Activated CD4-positive, alpha-beta memory T cell treated with anti-CD3 and anti-CD28 coated beads, Interleukin-2, amount 10 ng/mL, durations not matched to agents 7 days and 5 days (primary cell): ENCODE data around the gene DCLK2. TPM values are rescaled to one million over a fixed set of nuclear protein-coding genes. Genes with fewer than 3 reads are reported as not detected.

ENCODE experiments used
- CTCF ChIA-PET: fragments of 350-600 bp; sonication (Branson Sonifier 250); formaldehyde crosslinking; loops from one replicate; lab custom pipeline; 2021; ENCODE audit warnings: antibody characterized with exemption, inconsistent platforms; lab: Charles Lee
- POLR2A ChIA-PET: fragments of 350-600 bp; sonication (Branson Sonifier 250); formaldehyde crosslinking; loops from one replicate; lab custom pipeline; 2021; ENCODE audit warnings: antibody characterized with exemption; lab: Charles Lee
- DNase-seq: peaks from one replicate; pipeline ENCODE4 v3.0.0-alpha.2; 2020
- H3K27ac Mint-ChIP-seq: one replicate; pipeline ENCODE4 v1.8.0; 2021; ENCODE audit warnings: mild to moderate bottlenecking, mixed read lengths
- H3K27me3 Mint-ChIP-seq: one replicate; pipeline ENCODE4 v1.8.0; 2021; ENCODE audit warnings: mixed read lengths
- H3K36me3 Mint-ChIP-seq: one replicate; pipeline ENCODE4 v1.8.0; 2021; ENCODE audit warnings: low read depth, mixed read lengths
- H3K4me1 Mint-ChIP-seq: one replicate; pipeline ENCODE4 v1.8.0; 2021; ENCODE audit warnings: mixed read lengths
- H3K4me3 Mint-ChIP-seq: one replicate; pipeline ENCODE4 v1.8.0; 2021; ENCODE audit warnings: mild to moderate bottlenecking, mixed read lengths
- H3K9me3 Mint-ChIP-seq: one replicate; pipeline ENCODE4 v1.8.0; 2021; ENCODE audit warnings: mixed read lengths
- total RNA-seq, 2 experiments: library from RNA; stranded (reverse); gene quantifications; one replicate each; pipeline ENCODE4 v1.2.3, GENCODE V29; 2021

The DCLK2 gene
- total RNA-seq, 2 experiments from 2014 or later = 0.05 to 0.08 TPM

- H3K27me3 Mint-ChIP-seq = no peaks in the 10 kb centered on the region
- POLR2A ChIA-PET = no interaction called here
- CTCF ChIA-PET = interaction anchor here (1.0 kb wide), 1 partner anchor 10 kb away, joined by 3 read pairs; no protein-coding TSS in a partner anchor
These were observed 227.8 kb downstream of the DCLK2 start for GRCh38 chr4:150305995-150306394.

GRCh38 chr4:150306719-150307118, 228.5 kb downstream of the DCLK2 start:
- POLR2A ChIA-PET = no interaction called here
- H3K4me3 Mint-ChIP-seq = no peak overlapping the region
- no peak for DNase-seq
- H3K36me3 Mint-ChIP-seq = peaks cover 2% of the 10 kb centered on the region
- peaks cover 2% of the 10 kb centered on the region for H3K4me1 Mint-ChIP-seq
- no peaks in the 10 kb centered on the region for H3K9me3 Mint-ChIP-seq
- CTCF ChIA-PET = interaction anchor here (1.0 kb wide), 1 partner anchor 11 kb away, joined by 3 read pairs; no protein-coding TSS in a partner anchor
- H3K27me3 Mint-ChIP-seq = no peaks in the 10 kb centered on the region
- no peak overlapping the region for H3K27ac Mint-ChIP-seq

More at GRCh38 chr4:150305995-150306394, 227.8 kb downstream of the DCLK2 start:
- Mint-ChIP-seq H3K9me3 (no peaks in the 10 kb centered on the region), H3K4me3 (no peak overlapping the region), H3K27ac (no peak overlapping the region), H3K36me3 (peaks cover 2% of the 10 kb centered on the region), H3K4me1 (peaks cover 4% of the 10 kb centered on the region)
- no peak for DNase-seq
